ENCODE measurements around the gene FSTL4.

GRCh38 chr5:133531178-133531577 is 81.2 kb downstream of the FSTL4 start:
- TF ChIP-seq CTCF (IDR thresholded peaks at IDR 0.05): no peak
- TF ChIP-seq POLR2A (IDR thresholded peaks at IDR 0.05): no peak
